ENCODE measurements around the gene CSTPP1.
"Not testable (repeated sequence)": the region's sequence is repeated elsewhere in the genome, so short reads cannot be mapped to it uniquely, and the experiment has no call there.

The CSTPP1 gene

GRCh38 chr11:46984548-46984947 is 48.0 kb downstream of the CSTPP1 start:
- H4K20me1 ChIP-seq (ENCODE audit: low read depth, low read length) = peaks cover 3% of the 10 kb centered on the region; the same call in 1 of the 2 replicates
- no peak for TF ChIP-seq CTCF (IDR thresholded peaks at IDR 0.05; ENCODE audit: insufficient read depth, low read length, poor library complexity, severe bottlenecking)
- TF ChIP-seq EZH2phosphoT487 (conservative IDR thresholded peaks at IDR 0.05; ENCODE audit: low read length) = no peak
- H3F3A ChIP-seq (ENCODE audit: insufficient read depth) = no peaks in the 10 kb centered on the region
- no peaks in the 10 kb centered on the region for H3K9me3 ChIP-seq (ENCODE audit: insufficient read depth, low read length)
- H3K4me2 ChIP-seq (ENCODE audit: low read depth, low read length, poor library complexity, severe bottlenecking) = no peak overlapping the region
- no peak overlapping the region for H3K4me3 ChIP-seq (ENCODE audit: insufficient read depth, low read length, poor library complexity, severe bottlenecking)
- H3K36me3 ChIP-seq (ENCODE audit: low read length) = no peaks in the 10 kb centered on the region
- no peaks in the 10 kb centered on the region for H3K9me2 ChIP-seq (replicated peaks; ENCODE audit: insufficient read depth, low read length)
- no peak overlapping the region for H2AFZ ChIP-seq (ENCODE audit: low read depth, low read length, severe bottlenecking)
- H3K27me3 ChIP-seq (ENCODE audit: low read length) = no peaks in the 10 kb centered on the region
- no peak overlapping the region for H3K9ac ChIP-seq (ENCODE audit: low read length)
- H3K27ac ChIP-seq (ENCODE audit: low read depth, low read length) = no peak overlapping the region
- no peaks in the 10 kb centered on the region for H3K79me2 ChIP-seq (ENCODE audit: insufficient read depth, low read length)

GRCh38 chr11:46984987-46985386 is 48.4 kb downstream of the CSTPP1 start:
- Histone ChIP-seq H3K79me2 (ENCODE audit: insufficient read depth, low read length) (no peaks in the 10 kb centered on the region), H3K4me2 (ENCODE audit: low read depth, low read length, poor library complexity, severe bottlenecking) (no peak overlapping the region), H3K9ac (ENCODE audit: low read length) (no peak overlapping the region), H3K9me3 (ENCODE audit: insufficient read depth, low read length) (no peaks in the 10 kb centered on the region), H3F3A (ENCODE audit: insufficient read depth) (no peaks in the 10 kb centered on the region), H3K36me3 (ENCODE audit: low read length) (no peaks in the 10 kb centered on the region), H2AFZ (ENCODE audit: low read depth, low read length, severe bottlenecking) (no peak overlapping the region), H3K27me3 (ENCODE audit: low read length) (no peaks in the 10 kb centered on the region), H3K4me3 (ENCODE audit: insufficient read depth, low read length, poor library complexity, severe bottlenecking) (no peak overlapping the region), H3K9me2 (replicated peaks; ENCODE audit: insufficient read depth, low read length) (no peaks in the 10 kb centered on the region), H4K20me1 (ENCODE audit: low read depth, low read length) (peaks cover 3% of the 10 kb centered on the region; the same call in 1 of the 2 replicates), H3K27ac (ENCODE audit: low read depth, low read length) (no peak overlapping the region)
- no peak for TF ChIP-seq CTCF (IDR thresholded peaks at IDR 0.05; ENCODE audit: insufficient read depth, low read length, poor library complexity, severe bottlenecking)
- no peak for TF ChIP-seq EZH2phosphoT487 (conservative IDR thresholded peaks at IDR 0.05; ENCODE audit: low read length)

GRCh38 chr11:46987183-46987582 is 50.6 kb downstream of the CSTPP1 start:
- Histone ChIP-seq H3K9me3 (ENCODE audit: insufficient read depth, low read length) (no peaks in the 10 kb centered on the region), H4K20me1 (ENCODE audit: low read depth, low read length) (peaks cover under 1% of the 10 kb centered on the region; the same call in 1 of the 2 replicates), H3K27me3 (ENCODE audit: low read length) (no peaks in the 10 kb centered on the region)

GRCh38 chr11:46989810-46990487 is 53.4 kb downstream of the CSTPP1 start:
- not testable (repeated sequence) for H3K4me2 ChIP-seq (ENCODE audit: low read depth, low read length, poor library complexity, severe bottlenecking); H3K4me3 ChIP-seq (ENCODE audit: insufficient read depth, low read length, poor library complexity, severe bottlenecking); H3K27me3 ChIP-seq (ENCODE audit: low read length); H3K9ac ChIP-seq (ENCODE audit: low read length); H3K9me2 ChIP-seq (replicated peaks; ENCODE audit: insufficient read depth, low read length); H3K27ac ChIP-seq (ENCODE audit: low read depth, low read length); H2AFZ ChIP-seq (ENCODE audit: low read depth, low read length, severe bottlenecking); H3K36me3 ChIP-seq (ENCODE audit: low read length); H4K20me1 ChIP-seq (ENCODE audit: low read depth, low read length); H3K79me2 ChIP-seq (ENCODE audit: insufficient read depth, low read length); H3F3A ChIP-seq (ENCODE audit: insufficient read depth); H3K9me3 ChIP-seq (ENCODE audit: insufficient read depth, low read length)

More at GRCh38 chr11:46987183-46987582, 50.6 kb downstream of the CSTPP1 start:
- TF ChIP-seq CTCF (IDR thresholded peaks at IDR 0.05; ENCODE audit: insufficient read depth, low read length, poor library complexity, severe bottlenecking) = no peak
- no peak for TF ChIP-seq EZH2phosphoT487 (conservative IDR thresholded peaks at IDR 0.05; ENCODE audit: low read length)
- Histone ChIP-seq H3K79me2 (ENCODE audit: insufficient read depth, low read length) (no peaks in the 10 kb centered on the region), H3K9me2 (replicated peaks; ENCODE audit: insufficient read depth, low read length) (no peaks in the 10 kb centered on the region), H3K4me2 (ENCODE audit: low read depth, low read length, poor library complexity, severe bottlenecking) (no peak overlapping the region), H3K27ac (ENCODE audit: low read depth, low read length) (no peak overlapping the region), H3F3A (ENCODE audit: insufficient read depth) (no peaks in the 10 kb centered on the region), H2AFZ (ENCODE audit: low read depth, low read length, severe bottlenecking) (no peak overlapping the region), H3K4me3 (ENCODE audit: insufficient read depth, low read length, poor library complexity, severe bottlenecking) (no peak overlapping the region), H3K36me3 (ENCODE audit: low read length) (no peaks in the 10 kb centered on the region), H3K9ac (ENCODE audit: low read length) (no peak overlapping the region)
